IMR-90 (cell line): ENCODE measurements around the gene CHDH. TPM values are rescaled to one million over a fixed set of nuclear protein-coding genes. Genes with fewer than 3 reads are reported as not detected.

ENCODE experiments used
- ATAC-seq: fragments of 200-7000 bp; cut with Tn5 transposase; 2 replicates; pipeline ENCODE4 v1.9.1; 2020; ENCODE audit warnings: low read depth, mild to moderate bottlenecking, moderate library complexity
- BruUV-seq: library from RNA; stranded (reverse); fragments of 400-500 nt; replicated peaks from 2 replicates; lab custom pipeline; 2021; lab: Mats Ljungman, UMichigan
- CTCF ChIA-PET: fragments of 300-600 bp; formaldehyde crosslinking; extraction: SDS; loops from one replicate; lab custom pipeline; 2021; ENCODE audit warnings: antibody characterized with exemption; lab: Yijun Ruan, JAX
- POLR2A ChIA-PET: fragments of 300-600 bp; sonication (Branson Sonifier 250); formaldehyde crosslinking; loops from one replicate; lab custom pipeline; 2022; ENCODE audit warnings: antibody characterized with exemption; ENCODE audit not compliant: unreplicated experiment; lab: Charles Lee
- DNase-seq: peaks from one replicate; pipeline ENCODE4 v3.0.0; 2013
- H2AFZ ChIP-seq: replicated peaks from 2 replicates; pipeline ENCODE3; 2013; ENCODE audit warnings: low read length, mild to moderate bottlenecking; ENCODE audit not compliant: poor library complexity
- H2AK5ac ChIP-seq: 2 replicates; pipeline ENCODE4 v1.6.1; 2013; ENCODE audit warnings: low read depth, low read length, inconsistent platforms
- H2AK9ac ChIP-seq: replicated peaks from 2 replicates; pipeline ENCODE3; 2013; ENCODE audit warnings: mild to moderate bottlenecking, low read depth, low read length, moderate library complexity; ENCODE audit not compliant: poor library complexity
- H2BK120ac ChIP-seq: 2 replicates; pipeline ENCODE4 v1.6.1; 2013; ENCODE audit warnings: low read depth, low read length, inconsistent platforms
- H2BK15ac ChIP-seq: 3 replicates; pipeline ENCODE4 v1.6.1; 2013; ENCODE audit warnings: low read depth, low read length, inconsistent platforms
- H2BK20ac ChIP-seq: 2 replicates; pipeline ENCODE4 v1.6.1; 2013; ENCODE audit warnings: low read depth, mild to moderate bottlenecking, inconsistent platforms, low read length, moderate library complexity
- H2BK5ac ChIP-seq: 2 replicates; pipeline ENCODE4 v1.6.1; 2013; ENCODE audit warnings: mild to moderate bottlenecking, low read depth, low read length, inconsistent platforms; ENCODE audit not compliant: poor library complexity, severe bottlenecking
- H3K14ac ChIP-seq: replicated peaks from 2 replicates; pipeline ENCODE4 v1.6.1; 2013; ENCODE audit warnings: low read depth, low read length, inconsistent platforms
- H3K18ac ChIP-seq: 2 replicates; pipeline ENCODE4 v1.6.1; 2013; ENCODE audit warnings: low read depth, low read length, control low read depth
- H3K23ac ChIP-seq: 2 replicates; pipeline ENCODE4 v1.6.1; 2013; ENCODE audit warnings: low read depth, low read length, inconsistent platforms
- H3K27ac ChIP-seq: 2 replicates; pipeline ENCODE4 v1.5.1; 2013; ENCODE audit warnings: mild to moderate bottlenecking, control low read depth, low read length; ENCODE audit not compliant: insufficient read depth
- H3K27me3 ChIP-seq: 2 replicates; pipeline ENCODE4 v1.6.1; 2013; ENCODE audit warnings: low read length; ENCODE audit not compliant: control insufficient read depth, insufficient read depth
- H3K36me3 ChIP-seq: 2 replicates; pipeline ENCODE4 v1.6.1; 2013; ENCODE audit warnings: low read length, mixed read lengths; ENCODE audit not compliant: control insufficient read depth, insufficient read depth
- H3K4ac ChIP-seq: 2 replicates; pipeline ENCODE4 v1.6.1; 2013; ENCODE audit warnings: low read depth, low read length, inconsistent platforms
- H3K4me1 ChIP-seq: 2 replicates; pipeline ENCODE4 v1.6.1; 2013; ENCODE audit warnings: low read length, mixed read lengths; ENCODE audit not compliant: control insufficient read depth, insufficient read depth
- H3K4me2 ChIP-seq: 2 replicates; pipeline ENCODE4 v1.6.1; 2013; ENCODE audit warnings: low read depth, mild to moderate bottlenecking, control low read depth, low read length, moderate library complexity
- H3K4me3 ChIP-seq: 2 replicates; pipeline ENCODE4 v1.5.1; 2013; ENCODE audit warnings: low read depth, mild to moderate bottlenecking, control low read depth, low read length, moderate library complexity; ENCODE audit not compliant: insufficient read depth
- H3K56ac ChIP-seq: 2 replicates; pipeline ENCODE4 v1.6.1; 2013; ENCODE audit warnings: low read length, inconsistent platforms; ENCODE audit not compliant: insufficient read depth; ENCODE audit errors: extremely low read depth
- H3K79me1 ChIP-seq, 2 experiments: 2 replicates each; pipeline ENCODE4 v1.6.1; 2013; ENCODE audit warnings: low read length in 2 of 2, inconsistent platforms in 1 of 2, low read depth in 1 of 2
- H3K9ac ChIP-seq: 2 replicates; pipeline ENCODE4 v1.6.1; 2013; ENCODE audit warnings: low read depth, low read length, control low read depth
- H3K9me1 ChIP-seq: 2 replicates; pipeline ENCODE4 v1.6.1; 2013; ENCODE audit warnings: low read length, inconsistent platforms; ENCODE audit not compliant: insufficient read depth
- H3K9me3 ChIP-seq: 2 replicates; pipeline ENCODE4 v1.6.1; 2013; ENCODE audit warnings: low read length; ENCODE audit not compliant: control insufficient read depth, insufficient read depth
- H4K20me1 ChIP-seq: 2 replicates; pipeline ENCODE4 v1.6.1; 2013; ENCODE audit warnings: low read length, inconsistent platforms; ENCODE audit not compliant: insufficient read depth
- H4K5ac ChIP-seq: 2 replicates; pipeline ENCODE4 v1.6.1; 2013; ENCODE audit warnings: mild to moderate bottlenecking, low read depth, low read length, control low read depth
- H4K8ac ChIP-seq, 2 experiments: 2 replicates each; pipeline ENCODE4 v1.6.1; 2013; ENCODE audit warnings: low read depth in 2 of 2, low read length in 2 of 2, control low read depth in 1 of 2, inconsistent platforms in 1 of 2
- H4K91ac ChIP-seq: 2 replicates; pipeline ENCODE4 v1.6.1; 2013; ENCODE audit warnings: low read depth, low read length, inconsistent platforms; ENCODE audit not compliant: insufficient read depth
- CEBPB ChIP-seq: IDR thresholded peaks from 2 replicates; pipeline ENCODE4 v1.6.1; 2012; ENCODE audit warnings: low read depth, low read length, improper control_type of control experiment
- CHD1 ChIP-seq: IDR thresholded peaks from 2 replicates; pipeline ENCODE4 v1.6.1; 2012; ENCODE audit warnings: low read depth, low read length, improper control_type of control experiment
- CTCF ChIP-seq: conservative IDR thresholded peaks from 2 replicates; pipeline ENCODE4 v1.5.1; 2012; ENCODE audit warnings: mild to moderate bottlenecking, low read depth, low read length, improper control_type of control experiment
- ELK1 ChIP-seq: fragments of 150-350 bp; IDR thresholded peaks from 2 replicates; pipeline ENCODE4 v1.6.1; 2016; ENCODE audit warnings: low read depth, mild to moderate bottlenecking, low read length, moderate library complexity, borderline replicate concordance
- FOS ChIP-seq: fragments of 150-350 bp; IDR thresholded peaks from 2 replicates; pipeline ENCODE4 v1.6.1; 2016; ENCODE audit warnings: low read depth, low read length
- MAFK ChIP-seq: IDR thresholded peaks from 2 replicates; pipeline ENCODE4 v1.6.1; 2012; ENCODE audit warnings: low read depth, low read length, improper control_type of control experiment
- MAZ ChIP-seq: IDR thresholded peaks from 2 replicates; pipeline ENCODE4 v1.6.1; 2012; ENCODE audit warnings: low read depth, mild to moderate bottlenecking, low read length, improper control_type of control experiment, moderate library complexity, borderline replicate concordance
- NFE2L2 ChIP-seq: fragments of 150-350 bp; IDR thresholded peaks from 2 replicates; pipeline ENCODE4 v1.6.1; 2016; ENCODE audit warnings: low read depth, mild to moderate bottlenecking, low read length
- RAD21 ChIP-seq: IDR thresholded peaks from 2 replicates; pipeline ENCODE4 v1.6.1; 2012; ENCODE audit warnings: low read length, improper control_type of control experiment
- RCOR1 ChIP-seq: IDR thresholded peaks from 2 replicates; pipeline ENCODE4 v1.6.1; 2012; ENCODE audit warnings: mild to moderate bottlenecking, low read length, improper control_type of control experiment; ENCODE audit not compliant: insufficient replicate concordance
- SMC3 ChIP-seq: fragments of 150-350 bp; IDR thresholded peaks from 2 replicates; pipeline ENCODE4 v1.6.1; 2016; ENCODE audit warnings: low read depth, mild to moderate bottlenecking, antibody characterized with exemption, low read length, moderate library complexity
- USF2 ChIP-seq: fragments of 150-350 bp; IDR thresholded peaks from 2 replicates; pipeline ENCODE4 v1.6.1; 2017; ENCODE audit warnings: mild to moderate bottlenecking, antibody characterized with exemption, low read length, low read depth
- WGBS, 2 experiments: methylation state at CpG; one replicate each; pipeline versions ENCODE4 v1.1.5 to v1.1.7; 2013; ENCODE audit warnings: missing lambda C conversion rate in 2 of 2; ENCODE audit not compliant: insufficient read length in 1 of 2; ENCODE audit errors: extremely low coverage in 2 of 2; 5-methylcytosine and 5-hydroxymethylcytosine counted together
- dilution Hi-C: fragments of 300-500 bp; cut with HindIII; formaldehyde crosslinking; loops from one replicate; pipeline ENCODE4 v1.14.3; 2018; ENCODE audit warnings: low sequenced_read_pairs; ENCODE audit not compliant: unreplicated experiment
- in situ Hi-C: fragments of 300-500 bp; cut with MboI; formaldehyde crosslinking; loops from 3 replicates; pipeline ENCODE4 v1.14.3; 2019; ENCODE audit warnings: low sequenced_read_pairs, inconsistent platforms, mixed read lengths
- intact Hi-C: fragments of 100-400 bp; cut with micrococcal nuclease; formaldehyde crosslinking; loops from 2 replicates; pipeline ENCODE4 v1.10.0; 2022
- polyA plus RNA-seq, 3 experiments: library from polyadenylated mRNA; depleted of rRNA; stranded (reverse); fragments of >200 nt; gene quantifications; 2 replicates each; pipeline ENCODE4 v1.2.3, GENCODE V29; 2012; ENCODE audit warnings: low replicate concordance in 1 of 3
- total RNA-seq: library from RNA; depleted of rRNA; stranded (reverse); fragments of >200 nt; gene quantifications from 2 replicates; pipeline ENCODE4 v1.2.3, GENCODE V29; 2012

CHDH gene
- total and polyA plus RNA-seq, 2 of the 4 experiments (the other 2 are of a cell fraction), result under 0.01 to 0.19 TPM

- Histone ChIP-seq H4K8ac (no peak overlapping the region), H3K18ac (no peak overlapping the region), H3K79me1 (no peaks in the 10 kb centered on the region), H3K14ac (no peak overlapping the region), H3K4me2 (no peak overlapping the region), H4K5ac (no peak overlapping the region), H3K9ac (no peak overlapping the region), H2AFZ (no peak overlapping the region), H2BK5ac (no peak overlapping the region), H4K20me1 (no peaks in the 10 kb centered on the region), H3K4ac (no peak overlapping the region), H3K4me3 (no peak overlapping the region), H2BK15ac (no peak overlapping the region), H3K4me1 (no peaks in the 10 kb centered on the region), H2AK5ac (no peak overlapping the region), H2BK20ac (no peak overlapping the region), H3K9me3 (no peaks in the 10 kb centered on the region), H3K36me3 (peaks cover 7% of the 10 kb centered on the region; the same call in 1 of the 2 replicates), H4K91ac (no peak overlapping the region), H3K23ac (no peak overlapping the region), H3K9me1 (no peaks in the 10 kb centered on the region), H3K56ac (no peak overlapping the region), H2BK120ac (no peak overlapping the region), H2AK9ac (no peak overlapping the region), H3K27ac (no peak overlapping the region), H3K27me3 (peaks cover 2% of the 10 kb centered on the region; the same call in 1 of the 2 replicates)
- POLR2A ChIA-PET, result no interaction called here
- intact Hi-C loops, result no loop called here
- no TSS peak for BruUV-seq
- no CpG with 5 or more reads among the region's 7 CpGs for WGBS, 2 experiments
- no peak for DNase-seq
- in situ Hi-C loops, result no loop called here
- dilution Hi-C loops, result no loop called here
- TF ChIP-seq NFE2L2, result no peak
- TF ChIP-seq ELK1, result no peak
- no peak for TF ChIP-seq MAFK
- no peak for TF ChIP-seq CTCF
- TF ChIP-seq FOS, result no peak
- TF ChIP-seq SMC3, result no peak
- no peak for TF ChIP-seq CEBPB
- no peak for TF ChIP-seq CHD1
- TF ChIP-seq MAZ, result no peak
- TF ChIP-seq RAD21, result no peak
- TF ChIP-seq USF2, result no peak
- TF ChIP-seq RCOR1, result no peak
- ATAC-seq, result no peak
- CTCF ChIA-PET, result no interaction called here
Measured at GRCh38 chr3:53856964-53857363, 10.7 kb upstream of the CHDH start.
